Measurements from ENCODE around the gene PHKB.

GRCh38 chr16:47634126-47634525 lies 173.0 kb downstream of the PHKB start:
- TF ChIP-seq EZH2 (IDR thresholded peaks at IDR 0.05; ENCODE audit: borderline replicate concordance, low read length): no peak
- no peak for TF ChIP-seq CTCF (conservative IDR thresholded peaks at IDR 0.05 in 1 of 2, IDR thresholded peaks at IDR 0.05 in 1 of 2; ENCODE audit: extremely low read depth in 1 of 2, insufficient read depth in 1 of 2, low read depth in 1 of 2, low read length in 2 of 2)

Measured in mammary epithelial cell (primary cell).